ENCODE measurements around the gene GAREM1. TPM values are rescaled to one million over a fixed set of nuclear protein-coding genes. Genes with fewer than 3 reads are reported as not detected.
"Not testable (repeated sequence)": the region's sequence is repeated elsewhere in the genome, so short reads cannot be mapped to it uniquely, and the experiment has no call there.

GAREM1 gene
- total RNA-seq, 1 experiment from 2014 or later, result 10.2 TPM

- Histone ChIP-seq H3K9me2 (ENCODE audit: insufficient read depth) (no peaks in the 10 kb centered on the region), H3F3A (ENCODE audit: insufficient read depth, low read depth) (no peaks in the 10 kb centered on the region), H4K20me1 (ENCODE audit: insufficient read depth) (no peaks in the 10 kb centered on the region), H3K79me2 (ENCODE audit: low read depth) (no peaks in the 10 kb centered on the region), H2AFZ (no peak overlapping the region), H3K4me1 (replicated peaks; ENCODE audit: insufficient read depth) (no peaks in the 10 kb centered on the region), H3K9me3 (ENCODE audit: insufficient read depth, low read depth) (no peaks in the 10 kb centered on the region), H3K27ac (no peak overlapping the region), H3K4me3 (no peak overlapping the region), H3K27me3 (ENCODE audit: insufficient read depth, low read depth) (no peaks in the 10 kb centered on the region), H3K4me2 (no peak overlapping the region), H3K36me3 (ENCODE audit: low read depth) (no peaks in the 10 kb centered on the region)
- intact Hi-C loops (cut with micrococcal nuclease; ENCODE audit: unreplicated experiment), result no loop called here
- no TSS peak for BruUV-seq (replicated peaks)
- DNase-seq, result no peak
- POLR2A ChIA-PET (ENCODE audit: unreplicated experiment), result no interaction called here
- TF ChIP-seq CTCF (conservative IDR thresholded peaks at IDR 0.05) (no peak), EZH2 (IDR thresholded peaks at IDR 0.05; ENCODE audit: low read depth) (no peak)
- CTCF ChIA-PET, result interaction anchor here (0.6 kb wide), 1 partner anchor 17 kb away, joined by 3 read pairs; no protein-coding TSS in a partner anchor
These were observed 175.1 kb downstream of the GAREM1 start for GRCh38 chr18:32295604-32296003.

DNA sequence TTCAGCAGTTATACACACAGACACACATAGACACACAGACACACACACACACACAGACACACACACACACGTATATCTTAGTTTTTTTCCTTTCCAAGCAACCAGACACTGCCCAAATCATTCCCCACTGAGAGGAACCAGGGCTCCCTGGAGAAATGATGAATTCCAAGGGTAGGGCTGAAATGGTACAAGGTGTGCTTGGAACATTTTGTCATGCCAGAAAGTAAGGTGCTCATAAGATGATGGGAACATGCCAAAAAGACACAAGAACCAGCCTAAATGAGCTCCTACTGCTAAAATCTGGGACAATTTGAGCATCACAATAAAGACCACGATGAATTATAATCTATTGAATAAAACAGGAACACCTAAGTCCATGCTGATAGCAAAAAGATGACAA, 177.6 kb downstream of the GAREM1 start:
- H3K9me2 ChIP-seq (ENCODE audit: insufficient read depth), result no peaks in the 10 kb centered on the region
- no peaks in the 10 kb centered on the region for H3K27me3 ChIP-seq (ENCODE audit: insufficient read depth, low read depth)
- H3F3A ChIP-seq (ENCODE audit: insufficient read depth, low read depth), result no peaks in the 10 kb centered on the region
- DNase-seq, result no peak
- no TSS peak for BruUV-seq (replicated peaks)
- H3K4me1 ChIP-seq (replicated peaks; ENCODE audit: insufficient read depth), result no peaks in the 10 kb centered on the region
- no peaks in the 10 kb centered on the region for H4K20me1 ChIP-seq (ENCODE audit: insufficient read depth)
- H3K27ac ChIP-seq, result no peak overlapping the region
- no peaks in the 10 kb centered on the region for H3K36me3 ChIP-seq (ENCODE audit: low read depth)
- ChIA-PET CTCF (no interaction called here), POLR2A (ENCODE audit: unreplicated experiment) (no interaction called here)
- TF ChIP-seq CTCF (conservative IDR thresholded peaks at IDR 0.05) (no peak), EZH2 (IDR thresholded peaks at IDR 0.05; ENCODE audit: low read depth) (no peak)
- no peak overlapping the region for H3K4me3 ChIP-seq
- no peak overlapping the region for H2AFZ ChIP-seq
- H3K9me3 ChIP-seq (ENCODE audit: insufficient read depth, low read depth), result no peaks in the 10 kb centered on the region
- intact Hi-C loops (cut with micrococcal nuclease; ENCODE audit: unreplicated experiment), result no loop called here
- no peaks in the 10 kb centered on the region for H3K79me2 ChIP-seq (ENCODE audit: low read depth)
- H3K4me2 ChIP-seq, result no peak overlapping the region

DNA sequence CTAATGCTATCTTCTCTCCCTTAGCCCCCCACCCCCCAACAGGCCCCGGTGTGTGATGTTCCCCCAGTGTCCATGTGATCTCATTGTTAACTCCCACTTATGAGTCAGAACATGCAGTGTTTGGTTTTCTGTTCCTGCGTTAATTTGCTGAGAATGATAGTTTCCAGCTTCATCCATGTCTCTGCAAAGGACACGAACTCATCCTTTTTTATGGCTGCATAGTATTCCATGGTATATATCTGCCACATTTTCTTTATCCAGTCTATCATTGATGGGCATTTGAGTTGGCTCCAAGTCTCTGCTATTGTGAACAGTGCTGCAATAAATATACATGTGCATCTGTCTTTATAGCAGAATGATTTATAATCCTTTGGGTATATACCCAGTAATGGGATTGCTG, 179.1 kb downstream of the GAREM1 start:
- intact Hi-C loops (cut with micrococcal nuclease; ENCODE audit: unreplicated experiment); H3K4me1 ChIP-seq (replicated peaks; ENCODE audit: insufficient read depth): not testable (repeated sequence)

GRCh38 chr18:32290810-32291209, 179.9 kb downstream of the GAREM1 start:
- POLR2A ChIA-PET (ENCODE audit: unreplicated experiment), result no interaction called here
- no TSS peak for BruUV-seq (replicated peaks)

More for the DNA sequence above, 179.1 kb downstream of the GAREM1 start:
- H3K9me3 ChIP-seq (ENCODE audit: insufficient read depth, low read depth); H3F3A ChIP-seq (ENCODE audit: insufficient read depth, low read depth); BruUV-seq (replicated peaks); H3K9me2 ChIP-seq (ENCODE audit: insufficient read depth); H3K27me3 ChIP-seq (ENCODE audit: insufficient read depth, low read depth); POLR2A ChIA-PET (ENCODE audit: unreplicated experiment); H3K4me2 ChIP-seq; H2AFZ ChIP-seq; H3K79me2 ChIP-seq (ENCODE audit: low read depth); H4K20me1 ChIP-seq (ENCODE audit: insufficient read depth); H3K4me3 ChIP-seq; H3K36me3 ChIP-seq (ENCODE audit: low read depth); DNase-seq; CTCF ChIA-PET; H3K27ac ChIP-seq: not testable (repeated sequence)

More at GRCh38 chr18:32290810-32291209, 179.9 kb downstream of the GAREM1 start:
- H3K4me2 ChIP-seq, result no peak overlapping the region
- no peaks in the 10 kb centered on the region for H3K79me2 ChIP-seq (ENCODE audit: low read depth)
- H3K27ac ChIP-seq, result no peak overlapping the region
- H3K9me2 ChIP-seq (ENCODE audit: insufficient read depth), result no peaks in the 10 kb centered on the region
- no peak for DNase-seq
- H2AFZ ChIP-seq, result no peak overlapping the region
- H4K20me1 ChIP-seq (ENCODE audit: insufficient read depth), result no peaks in the 10 kb centered on the region
- H3F3A ChIP-seq (ENCODE audit: insufficient read depth, low read depth), result no peaks in the 10 kb centered on the region
- no peaks in the 10 kb centered on the region for H3K36me3 ChIP-seq (ENCODE audit: low read depth)
- intact Hi-C loops (cut with micrococcal nuclease; ENCODE audit: unreplicated experiment), result no loop called here
- no peaks in the 10 kb centered on the region for H3K9me3 ChIP-seq (ENCODE audit: insufficient read depth, low read depth)
- no peaks in the 10 kb centered on the region for H3K4me1 ChIP-seq (replicated peaks; ENCODE audit: insufficient read depth)
- no peaks in the 10 kb centered on the region for H3K27me3 ChIP-seq (ENCODE audit: insufficient read depth, low read depth)
- TF ChIP-seq EZH2 (IDR thresholded peaks at IDR 0.05; ENCODE audit: low read depth) (no peak), CTCF (conservative IDR thresholded peaks at IDR 0.05) (no peak)
- CTCF ChIA-PET, result interaction anchor here (0.7 to 1.2 kb wide), 3 partner anchors 59 to 348 kb away, joined by 3 to 13 read pairs (median 4); partner anchors contain the start of genes GAREM1 and TRAPPC8
- no peak overlapping the region for H3K4me3 ChIP-seq

Measured in PC-9 (cell line).